Epithelial cell of proximal tubule (primary cell): ENCODE results near the gene CDS2. TPM values are rescaled to one million over a fixed set of nuclear protein-coding genes. Genes with fewer than 3 reads are reported as not detected.

ENCODE experiments used
- DNase-seq: peaks from one replicate; pipeline ENCODE4 v3.0.0-alpha.2; 2011; ENCODE audit warnings: low read depth
- H3K4me3 ChIP-seq: 2 replicates; pipeline ENCODE4 v1.5.1; 2011; ENCODE audit warnings: low read depth, mild to moderate bottlenecking, low read length
- total RNA-seq: library from RNA; depleted of rRNA; stranded (reverse); fragments of >200 nt; gene quantifications from 2 replicates; pipeline ENCODE4 v1.2.3, GENCODE V29; 2015
- TF ChIP-seq, protein P1 (sequence below): conservative IDR thresholded peaks from 2 replicates; pipeline ENCODE4 v1.5.1; 2012; ENCODE audit warnings: low read depth, mild to moderate bottlenecking, low read length

Gene CDS2
- total RNA-seq, 1 donor from 2014 or later = 18.7 TPM

GRCh38 chr20:5128886-5129285, 2.1 kb downstream of the CDS2 start:
- no peak overlapping the region for H3K4me3 ChIP-seq
- TF ChIP-seq, protein P1, sequence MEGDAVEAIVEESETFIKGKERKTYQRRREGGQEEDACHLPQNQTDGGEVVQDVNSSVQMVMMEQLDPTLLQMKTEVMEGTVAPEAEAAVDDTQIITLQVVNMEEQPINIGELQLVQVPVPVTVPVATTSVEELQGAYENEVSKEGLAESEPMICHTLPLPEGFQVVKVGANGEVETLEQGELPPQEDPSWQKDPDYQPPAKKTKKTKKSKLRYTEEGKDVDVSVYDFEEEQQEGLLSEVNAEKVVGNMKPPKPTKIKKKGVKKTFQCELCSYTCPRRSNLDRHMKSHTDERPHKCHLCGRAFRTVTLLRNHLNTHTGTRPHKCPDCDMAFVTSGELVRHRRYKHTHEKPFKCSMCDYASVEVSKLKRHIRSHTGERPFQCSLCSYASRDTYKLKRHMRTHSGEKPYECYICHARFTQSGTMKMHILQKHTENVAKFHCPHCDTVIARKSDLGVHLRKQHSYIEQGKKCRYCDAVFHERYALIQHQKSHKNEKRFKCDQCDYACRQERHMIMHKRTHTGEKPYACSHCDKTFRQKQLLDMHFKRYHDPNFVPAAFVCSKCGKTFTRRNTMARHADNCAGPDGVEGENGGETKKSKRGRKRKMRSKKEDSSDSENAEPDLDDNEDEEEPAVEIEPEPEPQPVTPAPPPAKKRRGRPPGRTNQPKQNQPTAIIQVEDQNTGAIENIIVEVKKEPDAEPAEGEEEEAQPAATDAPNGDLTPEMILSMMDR = no peak
- no peak for DNase-seq

DNA sequence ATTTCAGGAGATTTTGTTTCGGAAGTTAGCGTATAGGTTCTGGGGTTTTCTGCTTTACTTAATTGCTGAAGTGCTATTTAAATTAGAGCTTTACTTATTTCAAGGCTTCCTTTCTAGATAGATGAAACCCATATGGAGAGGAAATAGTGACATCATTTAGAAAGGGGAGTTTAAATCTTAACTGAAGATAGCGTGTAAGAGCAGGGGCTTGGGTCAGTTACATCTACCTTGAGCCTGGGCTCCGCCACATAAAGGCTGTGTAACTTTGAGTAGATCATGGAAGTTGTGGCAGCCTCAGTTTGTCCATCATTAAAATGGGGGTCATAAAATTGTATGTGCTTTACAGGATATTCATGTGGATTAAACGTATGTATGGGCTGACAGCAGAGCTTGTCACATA, 4.7 kb downstream of the CDS2 start:
- DNase-seq = no peak
- TF ChIP-seq, protein P1 = no peak
- no peak overlapping the region for H3K4me3 ChIP-seq

- DNase-seq = no peak
- TF ChIP-seq, protein P1 = no peak
- H3K4me3 ChIP-seq = no peak overlapping the region
Measured at GRCh38 chr20:5133998-5134397, 7.2 kb downstream of the CDS2 start.

DNA sequence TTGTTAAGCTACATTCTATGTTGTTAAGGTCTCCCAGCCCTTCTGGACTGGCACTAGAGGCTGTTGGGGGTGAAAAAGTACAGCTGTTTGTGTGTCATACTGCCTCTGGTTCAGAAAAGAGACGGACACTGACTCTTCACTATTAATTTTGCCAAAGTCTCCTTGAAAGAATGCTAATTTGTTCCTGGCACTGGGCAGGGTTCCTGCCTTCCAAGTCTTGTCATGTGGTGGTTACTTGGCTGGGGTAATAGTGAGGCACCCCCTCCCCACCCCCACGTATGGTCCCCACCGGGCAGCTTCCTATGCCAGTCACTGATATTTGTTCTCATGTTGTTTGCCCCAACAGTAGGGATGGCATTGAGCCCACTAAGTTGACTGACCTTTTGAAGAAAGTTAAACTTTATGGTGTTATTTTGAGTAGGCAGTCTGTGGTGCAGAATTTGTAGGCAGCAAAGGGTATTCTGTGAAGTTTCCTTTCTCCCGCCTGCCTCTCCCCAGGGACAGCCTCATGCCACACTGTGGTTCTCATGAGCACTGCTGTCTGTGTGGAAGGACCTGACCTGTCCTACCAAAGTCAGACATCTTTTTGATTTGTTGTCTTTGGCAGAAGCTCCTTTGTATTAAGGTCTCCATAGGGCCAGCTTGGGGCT, 8.7 kb downstream of the CDS2 start:
- no peak for DNase-seq
- H3K4me3 ChIP-seq = no peak overlapping the region
- TF ChIP-seq, protein P1 = no peak

DNA sequence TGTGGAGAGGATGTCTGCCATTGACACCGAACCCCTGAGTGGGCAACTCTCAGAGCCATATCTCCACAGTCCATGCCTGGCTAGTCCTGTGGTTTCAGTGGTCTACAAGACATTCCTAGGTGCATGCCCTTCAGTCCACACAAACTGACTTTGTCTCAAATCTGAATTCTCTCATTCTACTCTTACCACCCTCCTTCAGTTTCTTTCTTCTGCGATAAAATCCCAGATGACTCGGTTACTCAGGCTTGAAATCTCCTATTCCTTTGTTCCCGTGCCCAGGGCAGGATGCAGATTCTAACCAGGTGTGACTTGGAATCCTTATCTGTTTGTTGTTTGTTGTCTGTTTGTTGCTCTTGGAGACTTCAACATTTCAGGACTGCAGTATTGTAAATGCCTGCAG, 9.3 kb downstream of the CDS2 start:
- no peak overlapping the region for H3K4me3 ChIP-seq
- TF ChIP-seq, protein P1 = no peak
- no peak for DNase-seq

DNA sequence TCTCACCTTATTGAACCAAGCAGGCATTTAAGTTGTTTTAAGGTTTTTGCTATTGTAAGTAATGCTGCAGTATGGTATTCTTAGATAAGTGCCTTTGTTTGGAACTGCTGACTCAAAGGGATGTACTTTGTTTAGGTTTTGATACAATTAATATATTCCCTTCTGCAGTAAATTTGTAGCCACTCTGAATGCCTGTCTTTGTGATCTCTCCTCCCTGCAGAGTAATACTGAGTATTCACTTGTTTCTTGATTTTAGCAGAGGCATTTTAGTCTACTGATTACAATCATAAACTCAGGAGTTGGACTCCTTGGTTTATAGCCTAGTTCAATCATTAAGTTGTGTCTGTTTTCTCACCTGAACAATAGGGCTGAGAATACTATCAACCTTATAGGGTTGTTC, 13.4 kb downstream of the CDS2 start:
- DNase-seq = no peak
- no peak overlapping the region for H3K4me3 ChIP-seq
- TF ChIP-seq, protein P1 = no peak

DNA sequence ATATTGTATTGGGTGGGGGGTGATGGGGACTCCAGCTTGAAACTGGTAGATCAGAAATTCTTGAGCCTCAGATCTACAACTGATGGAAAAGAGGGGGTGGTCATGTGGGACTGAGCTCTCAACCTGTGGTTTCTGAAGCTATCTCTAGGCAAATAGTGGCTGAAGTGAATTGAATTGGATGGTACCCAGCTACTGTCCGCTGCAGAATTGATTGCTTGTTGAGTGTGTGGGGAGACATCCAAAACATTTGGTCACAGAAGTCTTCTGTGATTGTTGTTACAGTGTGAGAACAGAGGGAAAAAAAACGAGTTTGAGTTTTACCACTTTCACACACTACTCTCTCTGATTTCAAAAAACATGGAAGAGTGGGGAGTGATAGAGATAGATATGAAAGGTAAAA, 14.8 kb downstream of the CDS2 start:
- no peak overlapping the region for H3K4me3 ChIP-seq
- TF ChIP-seq, protein P1 = no peak
- DNase-seq = no peak
